Peyer's patch (tissue), 4 donors: ENCODE data around the gene TTC9. TPM values are rescaled to one million over a fixed set of nuclear protein-coding genes. Genes with fewer than 3 reads are reported as not detected.

Experiments used
- DNase-seq, 3 donors: peaks; one replicate each; pipeline ENCODE4 v3.0.0-alpha.2; 2017 to 2019
- H3K27ac ChIP-seq, 4 donors: fragments of 200-600 bp; sonication (generic); one replicate each; pipeline ENCODE4 v1.5.1; 2016 to 2019
- H3K27me3 ChIP-seq, 2 donors: fragments of 200-600 bp; sonication (generic); one replicate each; pipeline ENCODE4 v1.5.1; 2019
- H3K36me3 ChIP-seq, 3 donors: fragments of 200-600 bp; sonication (generic); one replicate each; pipeline ENCODE4 v1.5.1; 2016 to 2019
- H3K4me1 ChIP-seq, 4 donors: fragments of 200-600 bp; sonication (generic); one replicate each; pipeline ENCODE4 v1.5.1; 2016 to 2019
- H3K4me3 ChIP-seq, 4 donors: fragments of 200-600 bp; sonication (generic); 1 replicate in 3 of 4; 2 replicates in 1 of 4; pipeline ENCODE4 v1.5.1; 2016 to 2019; ENCODE audit warnings: mild to moderate bottlenecking in 1 of 4
- H3K9me3 ChIP-seq, 4 donors: fragments of 200-600 bp; sonication (generic); one replicate each; pipeline ENCODE4 v1.5.1; 2016 to 2019; ENCODE audit warnings: mild to moderate bottlenecking in 1 of 4
- CTCF ChIP-seq, 6 experiments: fragments of 450-650 bp in 4 of 6; fragments of 200-600 bp in 2 of 6; sonication (generic) in 1 of 6; IDR thresholded peaks; one replicate each; pipeline ENCODE4 v1.5.1; 2017 to 2019; ENCODE audit warnings: antibody characterized with exemption in 6 of 6, mild to moderate bottlenecking in 3 of 6, moderate library complexity in 1 of 6
- POLR2A ChIP-seq, 2 donors: fragments of 450-650 bp; IDR thresholded peaks; one replicate each; pipeline ENCODE4 v1.5.1; 2017; ENCODE audit warnings: antibody characterized with exemption in 2 of 2, mild to moderate bottlenecking in 2 of 2, moderate library complexity in 2 of 2
- total RNA-seq, 4 donors: library from RNA; depleted of rRNA; stranded (reverse); fragments of >200 nt; gene quantifications; one replicate each; pipeline ENCODE4 v1.1.0, GENCODE V29; 2016

TTC9 gene
- total RNA-seq, 4 donors from 2014 or later: 0.35 to 0.83 (median 0.46) TPM

DNA sequence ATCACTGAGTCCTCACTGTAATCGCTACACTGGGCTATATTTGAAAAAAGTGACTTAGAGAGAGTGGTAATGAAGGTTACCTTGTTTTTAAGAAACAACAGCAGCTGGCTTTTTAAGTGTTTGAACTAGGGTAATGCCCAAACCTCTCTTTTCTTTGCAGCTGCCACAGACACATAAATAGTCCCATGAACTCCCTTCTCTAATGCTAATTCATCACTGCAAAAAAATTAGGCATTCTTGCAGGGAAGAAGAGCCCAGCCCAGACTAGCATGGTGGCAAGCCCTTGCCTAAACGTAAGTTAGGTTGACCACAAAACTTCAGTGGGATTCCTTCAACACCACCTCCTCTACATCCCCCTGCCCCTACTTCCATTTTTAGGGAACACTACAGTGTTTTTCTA is 23.4 kb upstream of the TTC9 start:
- TF ChIP-seq CTCF (IDR thresholded peaks at IDR 0.05): no peak
- no peak for TF ChIP-seq POLR2A (IDR thresholded peaks at IDR 0.05)
- Histone ChIP-seq H3K27ac (no peak overlapping the region), H3K36me3 (no peaks in the 10 kb centered on the region), H3K9me3 (no peaks in the 10 kb centered on the region), H3K4me3 (no peak overlapping the region), H3K27me3 (no peaks in the 10 kb centered on the region), H3K4me1 (no peaks in the 10 kb centered on the region)
- DNase-seq: no peak

- Histone ChIP-seq H3K4me3 (no peak overlapping the region), H3K4me1 (no peaks in the 10 kb centered on the region), H3K27ac (no peak overlapping the region), H3K27me3 (no peaks in the 10 kb centered on the region), H3K36me3 (no peaks in the 10 kb centered on the region), H3K9me3 (no peaks in the 10 kb centered on the region)
- no peak for DNase-seq
- TF ChIP-seq CTCF (IDR thresholded peaks at IDR 0.05): no peak
- TF ChIP-seq POLR2A (IDR thresholded peaks at IDR 0.05): no peak
Measured at GRCh38 chr14:70619708-70620107, 22.0 kb upstream of the TTC9 start.

GRCh38 chr14:70622111-70622712 is 19.5 kb upstream of the TTC9 start:
- H3K27me3 ChIP-seq: no peaks in the 10 kb centered on the region
- no peak overlapping the region for H3K4me3 ChIP-seq
- peaks cover 0 to 9% (median 0%) of the 10 kb centered on the region in 4 donors for H3K9me3 ChIP-seq
- H3K27ac ChIP-seq: no peak overlapping the region
- no peaks in the 10 kb centered on the region for H3K4me1 ChIP-seq
- no peaks in the 10 kb centered on the region for H3K36me3 ChIP-seq
- TF ChIP-seq CTCF (IDR thresholded peaks at IDR 0.05) (peak; percentile 39 to 81 (median 72)), POLR2A (IDR thresholded peaks at IDR 0.05) (no peak)
- DNase-seq: peak in 2 of 3 donors; percentile 44 to 73

- H3K27me3 ChIP-seq: no peaks in the 10 kb centered on the region
- TF ChIP-seq CTCF (IDR thresholded peaks at IDR 0.05) (no peak), POLR2A (IDR thresholded peaks at IDR 0.05) (no peak)
- H3K27ac ChIP-seq: no peak overlapping the region
- peaks cover 0 to 11% (median 0%) of the 10 kb centered on the region in 4 donors for H3K9me3 ChIP-seq
- H3K4me1 ChIP-seq: no peaks in the 10 kb centered on the region
- no peaks in the 10 kb centered on the region for H3K36me3 ChIP-seq
- no peak for DNase-seq
- no peak overlapping the region for H3K4me3 ChIP-seq
Measured at GRCh38 chr14:70624972-70625371, 16.7 kb upstream of the TTC9 start.

- Histone ChIP-seq H3K4me1 (no peaks in the 10 kb centered on the region), H3K4me3 (no peak overlapping the region), H3K36me3 (no peaks in the 10 kb centered on the region), H3K9me3 (peaks cover 0 to 4% (median 0%) of the 10 kb centered on the region in 4 donors), H3K27me3 (peaks cover 0 to 3% of the 10 kb centered on the region in 2 donors), H3K27ac (no peak overlapping the region)
- TF ChIP-seq POLR2A (IDR thresholded peaks at IDR 0.05) (no peak), CTCF (IDR thresholded peaks at IDR 0.05) (no peak)
- no peak for DNase-seq
Measured at GRCh38 chr14:70631948-70632347, 9.8 kb upstream of the TTC9 start.
